H1 (cell line): ENCODE results near the gene ODF4. TPM values are rescaled to one million over a fixed set of nuclear protein-coding genes. Genes with fewer than 3 reads are reported as not detected.
A peak's percentile ranks its signal among the peaks of the same experiment; 100 is the strongest.

Source experiments
- CEBPB ChIP-seq: IDR thresholded peaks from 2 replicates; pipeline ENCODE4 v1.6.1; 2012; ENCODE audit warnings: low read depth, low read length
- CHD1 ChIP-seq: IDR thresholded peaks from 2 replicates; pipeline ENCODE4 v1.6.1; 2012; ENCODE audit warnings: low read depth, low read length, improper control_type of control experiment
- CREB1 ChIP-seq: IDR thresholded peaks from 2 replicates; pipeline ENCODE4 v1.6.1; 2012; ENCODE audit warnings: inconsistent platforms
- CTBP2 ChIP-seq: IDR thresholded peaks from 2 replicates; pipeline ENCODE4 v1.7.0; 2011; ENCODE audit warnings: borderline replicate concordance, mild to moderate bottlenecking, moderate library complexity, mixed read lengths, low read length; ENCODE audit not compliant: insufficient read depth, insufficient read length
- GTF2F1 ChIP-seq: IDR thresholded peaks from 2 replicates; pipeline ENCODE4 v1.6.1; 2012; ENCODE audit warnings: low read depth, low read length, improper control_type of control experiment, borderline replicate concordance
- JUND ChIP-seq: IDR thresholded peaks from 2 replicates; pipeline ENCODE4 v1.6.1; 2011; ENCODE audit warnings: mild to moderate bottlenecking, improper control_type of control experiment, low read length
- POLR2AphosphoS5 ChIP-seq: IDR thresholded peaks from 2 replicates; pipeline ENCODE4 v1.6.1; 2011; ENCODE audit warnings: low read depth, low read length
- RBBP5 ChIP-seq: IDR thresholded peaks from 2 replicates; pipeline ENCODE4 v1.7.1; 2012; ENCODE audit warnings: low read depth, mild to moderate bottlenecking, inconsistent platforms, low read length, moderate library complexity, borderline replicate concordance
- SIN3A ChIP-seq, 2 experiments: IDR thresholded peaks in 1 of 2; conservative IDR thresholded peaks in 1 of 2; 2 replicates each; pipeline ENCODE4 v1.6.1; 2011 to 2012; ENCODE audit warnings: low read length in 2 of 2, improper control_type of control experiment in 1 of 2, low read depth in 1 of 2, mild to moderate bottlenecking in 1 of 2
- YY1 ChIP-seq: IDR thresholded peaks from 2 replicates; pipeline ENCODE4 v1.6.1; 2011; ENCODE audit warnings: low read depth, mild to moderate bottlenecking, low read length
- ZNF274 ChIP-seq: IDR thresholded peaks from 2 replicates; pipeline ENCODE4 v1.7.0; 2012; ENCODE audit warnings: low read length, borderline replicate concordance; ENCODE audit errors: extremely low read depth
- polyA plus RNA-seq, 7 experiments: library from polyadenylated mRNA; depleted of rRNA in 3 of 7; stranded (reverse) in 5 of 7; unstranded in 2 of 7; fragments of >200 nt in 5 of 7; fragments of 200-250 nt in 2 of 7; gene quantifications; 1 replicate in 5 of 7; 2 replicates in 1 of 7; 4 replicates in 1 of 7; pipeline versions ENCODE4 v1.2.1 to v1.2.3, GENCODE V29; 2011 to 2013; ENCODE audit warnings: missing spikeins in 2 of 7, mixed read lengths in 2 of 7
- total RNA-seq: library from RNA; stranded (reverse); fragmentation: NEBNext Ultra II Directional; extraction: Animal tissue kit (Norgen Biotek cat#: 25700); gene quantifications from 2 replicates; pipeline ENCODE4 v1.2.1, GENCODE V29; 2021
- TF ChIP-seq, protein P1 (sequence below): IDR thresholded peaks from 2 replicates; pipeline ENCODE4 v1.6.1; 2012; ENCODE audit warnings: low read length, inconsistent platforms

ODF4 gene
- total and polyA plus RNA-seq, 2 of the 8 experiments (the other 6 are each of a cell fraction or from before 2014, with no cell fraction given), result not detected

DNA sequence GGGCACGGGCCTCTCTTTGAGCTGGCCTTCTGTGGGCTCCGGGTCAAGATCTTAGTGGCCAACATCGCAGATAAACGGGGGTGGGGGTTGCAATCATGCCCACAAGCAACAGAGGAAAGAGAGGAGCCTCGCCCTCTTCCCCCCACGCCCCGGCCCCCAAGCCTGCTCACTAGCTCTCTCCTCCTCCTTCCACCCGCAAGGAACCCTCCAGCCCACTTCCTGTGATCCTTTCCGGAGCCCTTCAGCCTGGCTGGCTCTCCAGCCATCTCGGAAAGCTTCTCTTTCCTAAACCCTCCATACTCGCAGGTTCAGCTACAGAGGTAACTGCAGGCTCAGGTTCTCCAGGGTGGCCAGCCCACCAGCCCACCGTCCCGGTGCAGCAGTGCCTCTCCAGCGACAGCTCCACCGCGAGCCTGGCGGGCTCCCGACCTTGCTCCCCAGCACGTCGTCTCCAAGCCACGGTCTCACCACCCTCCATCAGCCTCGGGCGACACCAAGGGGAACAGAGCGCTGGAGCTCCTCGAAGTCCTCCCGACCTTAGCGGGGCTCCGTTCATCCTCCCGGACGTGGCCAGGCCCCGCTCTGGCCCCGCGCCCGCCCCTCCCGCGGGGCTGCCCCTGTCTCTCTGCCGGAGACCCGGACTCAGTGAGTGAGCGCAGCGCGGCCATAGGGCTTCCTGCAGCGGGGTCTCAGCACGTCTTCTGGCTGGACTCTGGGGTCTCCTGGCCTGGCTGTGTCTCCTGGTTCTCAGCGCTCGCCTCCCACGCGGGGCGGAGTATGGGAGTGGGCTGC is 12.9 kb upstream of the ODF4 start (continued):
- TF ChIP-seq CREB1 (no peak), RBBP5 (no peak), CHD1 (no peak), CEBPB (no peak), SIN3A (conservative IDR thresholded peaks at IDR 0.05 in 1 of 2, IDR thresholded peaks at IDR 0.05 in 1 of 2; ENCODE audit: low read depth in 1 of 2, low read length in 2 of 2) (no peak), YY1 (peak; percentile 60; the same call in 1 of the 2 replicates), JUND (no peak), GTF2F1 (no peak), POLR2AphosphoS5 (no peak), CTBP2 (no peak), ZNF274 (no peak)
- TF ChIP-seq, protein P1, sequence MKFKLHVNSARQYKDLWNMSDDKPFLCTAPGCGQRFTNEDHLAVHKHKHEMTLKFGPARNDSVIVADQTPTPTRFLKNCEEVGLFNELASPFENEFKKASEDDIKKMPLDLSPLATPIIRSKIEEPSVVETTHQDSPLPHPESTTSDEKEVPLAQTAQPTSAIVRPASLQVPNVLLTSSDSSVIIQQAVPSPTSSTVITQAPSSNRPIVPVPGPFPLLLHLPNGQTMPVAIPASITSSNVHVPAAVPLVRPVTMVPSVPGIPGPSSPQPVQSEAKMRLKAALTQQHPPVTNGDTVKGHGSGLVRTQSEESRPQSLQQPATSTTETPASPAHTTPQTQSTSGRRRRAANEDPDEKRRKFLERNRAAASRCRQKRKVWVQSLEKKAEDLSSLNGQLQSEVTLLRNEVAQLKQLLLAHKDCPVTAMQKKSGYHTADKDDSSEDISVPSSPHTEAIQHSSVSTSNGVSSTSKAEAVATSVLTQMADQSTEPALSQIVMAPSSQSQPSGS, result no peak
